GM19452 (cell line): Measurements from ENCODE around the gene RNU6-9.

Experiments used
- ATAC-seq: cut with Tn5 transposase; IDR thresholded peaks from one replicate; pipeline ENCODE4 v1.9.1; 2021; ENCODE audit not compliant: unreplicated experiment

The RNU6-9 gene

GRCh38 chr19:896434-896833 is 3.1 kb downstream of the RNU6-9 start:
- no peak for ATAC-seq

DNA sequence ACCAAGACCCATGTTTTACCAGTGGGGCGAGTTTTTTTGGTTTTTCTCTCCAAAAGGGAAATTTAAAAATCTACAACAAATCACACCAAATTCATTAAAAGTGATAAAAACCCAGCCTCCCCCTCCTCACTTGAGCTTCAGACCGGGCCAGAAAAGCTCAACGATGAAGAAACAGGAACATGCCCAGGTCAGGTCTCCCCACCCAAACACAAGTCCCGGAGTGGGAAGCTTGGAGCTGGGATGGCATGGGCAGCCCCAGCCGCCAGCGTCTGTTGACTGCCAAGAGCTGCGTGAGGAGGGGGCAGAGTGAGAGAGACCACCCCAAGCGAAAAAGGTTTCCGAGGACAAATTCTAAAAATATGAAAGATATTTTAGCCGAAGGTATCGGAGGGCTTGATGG is 3.7 kb downstream of the RNU6-9 start:
- no peak for ATAC-seq

DNA sequence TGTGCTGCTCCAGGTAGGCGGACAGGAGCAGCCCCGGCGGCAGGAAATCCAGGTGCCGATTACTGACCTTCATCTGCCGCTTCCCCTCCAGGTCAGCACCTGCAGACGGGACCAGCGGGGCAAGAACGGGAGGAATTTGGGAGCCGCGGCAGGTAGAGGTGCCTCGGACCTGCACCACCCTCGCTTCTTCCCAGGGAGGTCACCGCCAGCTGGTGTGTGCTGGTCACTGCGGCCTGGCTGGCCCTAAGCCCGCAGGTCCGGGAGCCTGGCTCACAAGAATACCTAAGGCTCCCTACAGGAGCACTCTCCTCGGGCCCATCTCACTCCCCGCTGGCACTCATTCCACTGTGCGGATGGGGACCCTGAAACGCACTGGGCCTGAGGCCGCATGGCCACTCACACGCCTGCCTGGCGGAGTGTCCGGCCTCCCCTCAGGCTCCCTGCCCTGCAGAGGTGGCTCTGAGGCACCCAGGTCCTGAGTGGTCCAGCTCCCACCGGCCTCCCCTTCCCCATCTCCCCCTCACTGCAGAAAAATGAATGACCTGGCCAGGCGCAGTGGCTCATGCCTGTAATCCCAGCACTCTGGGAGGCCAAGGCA is 4.3 kb downstream of the RNU6-9 start:
- no peak for ATAC-seq

DNA sequence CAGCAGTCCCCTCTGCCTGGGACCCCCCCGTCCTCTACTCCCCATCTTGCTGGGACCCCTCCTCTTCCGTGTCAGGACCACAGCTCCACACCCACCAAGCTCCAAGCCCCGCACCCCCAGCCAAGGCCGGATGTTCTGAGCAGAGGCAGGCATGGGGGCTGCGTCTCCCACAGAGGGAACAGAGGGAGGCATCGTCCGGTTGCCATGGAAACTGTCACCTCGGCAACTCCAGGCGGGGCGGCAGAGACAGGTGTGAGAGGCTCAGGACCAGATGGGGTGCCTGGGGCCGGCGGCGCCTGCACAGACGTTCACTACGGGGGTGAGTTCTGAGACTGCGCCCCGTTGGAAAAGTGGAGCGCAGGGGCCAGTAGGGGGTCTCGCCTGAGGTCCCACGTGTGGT is 5.4 kb downstream of the RNU6-9 start:
- no peak for ATAC-seq

DNA sequence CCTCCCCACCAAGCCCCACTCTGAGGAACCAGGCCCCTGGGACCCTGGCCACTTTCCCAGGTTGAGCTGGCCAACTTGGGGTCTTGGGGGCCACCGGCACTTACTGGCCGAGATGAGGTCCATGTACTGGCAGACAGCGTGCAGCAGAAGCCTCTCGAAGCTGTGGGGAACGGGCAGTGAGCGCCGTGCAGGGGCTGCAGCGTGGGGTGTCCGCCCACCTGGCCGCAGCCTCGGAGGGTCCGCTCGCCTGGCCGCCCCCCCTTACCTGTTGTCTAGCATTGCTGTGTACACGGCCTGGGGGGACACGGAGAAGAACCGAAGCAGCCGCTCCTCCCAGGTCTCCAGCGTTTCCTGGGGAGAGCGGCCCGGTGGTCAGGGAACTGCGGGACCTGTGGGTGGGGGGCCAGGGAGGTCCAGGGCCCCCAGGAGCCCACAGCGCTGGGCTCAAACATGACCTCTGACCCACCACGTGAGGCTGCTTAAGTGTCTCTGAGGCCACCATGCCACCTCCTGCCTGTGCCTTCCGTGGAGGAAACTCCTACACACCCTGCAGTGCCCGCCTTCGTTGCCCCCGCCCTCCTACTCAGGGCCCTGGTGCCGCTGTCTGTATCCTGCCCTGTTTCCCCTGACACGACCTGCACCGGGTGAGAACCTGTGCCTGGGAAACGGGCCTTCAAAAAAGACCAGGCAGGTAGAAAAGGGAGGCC is 6.2 kb downstream of the RNU6-9 start:
- ATAC-seq = no peak

DNA sequence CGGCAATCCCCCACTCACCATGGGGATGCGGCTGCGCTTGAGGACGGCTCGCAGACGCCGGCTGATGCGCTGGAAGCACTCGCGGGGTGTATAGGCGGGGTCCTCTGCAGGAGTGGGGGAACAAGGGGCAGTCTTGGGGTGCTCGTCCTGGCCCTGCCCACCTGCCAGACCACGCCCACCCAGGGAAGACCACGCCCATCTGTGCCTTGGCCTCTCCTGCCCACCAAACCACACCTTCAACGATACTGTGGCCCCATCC is 6.7 kb downstream of the RNU6-9 start:
- no peak for ATAC-seq

- ATAC-seq = no peak
Measured at GRCh38 chr19:900302-901111, 7.2 kb downstream of the RNU6-9 start.

DNA sequence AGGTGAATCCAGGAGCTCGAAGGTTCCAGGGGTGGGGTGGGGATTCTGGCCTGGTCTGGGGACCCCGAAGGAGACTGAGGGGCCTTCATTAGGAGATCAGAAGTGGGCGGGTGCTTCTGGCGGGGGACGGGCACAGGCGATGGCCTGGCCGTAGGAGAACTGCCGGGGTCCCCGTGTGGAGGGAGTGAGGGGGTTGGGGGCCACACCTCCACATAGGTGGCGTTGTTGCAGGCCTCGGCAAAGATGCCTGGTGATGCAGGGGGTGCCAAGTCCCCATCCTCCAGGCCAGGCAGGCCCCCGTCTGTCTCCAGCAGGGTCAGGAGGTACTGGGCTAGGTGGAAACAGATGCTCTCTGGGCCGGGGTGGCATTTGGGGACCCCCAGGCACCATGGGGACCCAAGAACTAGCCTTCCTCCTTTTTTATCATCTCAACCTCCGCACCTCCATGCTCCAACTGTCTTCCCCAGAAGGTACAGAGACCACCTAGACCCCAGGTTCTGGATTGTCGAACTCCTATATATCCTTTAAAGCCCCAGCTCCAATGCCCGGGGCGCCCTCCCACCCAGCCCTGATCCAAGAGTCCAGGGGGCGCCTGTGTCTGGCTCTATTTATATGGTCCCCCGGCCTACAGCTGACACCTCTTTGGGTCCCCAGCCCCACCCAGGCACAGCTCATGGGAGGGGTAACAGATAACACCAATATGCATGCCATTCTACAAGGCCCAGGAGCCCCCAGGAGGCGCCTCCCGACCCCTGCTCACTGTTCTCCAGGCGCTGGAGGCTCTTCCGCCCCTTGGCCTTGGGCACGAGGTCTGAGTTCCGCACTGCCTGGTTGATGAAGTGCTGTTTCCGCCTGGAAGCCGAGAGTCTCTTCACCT is 8.2 kb downstream of the RNU6-9 start:
- no peak for ATAC-seq

GRCh38 chr19:902093-902370 is 8.7 kb downstream of the RNU6-9 start:
- ATAC-seq = no peak

DNA sequence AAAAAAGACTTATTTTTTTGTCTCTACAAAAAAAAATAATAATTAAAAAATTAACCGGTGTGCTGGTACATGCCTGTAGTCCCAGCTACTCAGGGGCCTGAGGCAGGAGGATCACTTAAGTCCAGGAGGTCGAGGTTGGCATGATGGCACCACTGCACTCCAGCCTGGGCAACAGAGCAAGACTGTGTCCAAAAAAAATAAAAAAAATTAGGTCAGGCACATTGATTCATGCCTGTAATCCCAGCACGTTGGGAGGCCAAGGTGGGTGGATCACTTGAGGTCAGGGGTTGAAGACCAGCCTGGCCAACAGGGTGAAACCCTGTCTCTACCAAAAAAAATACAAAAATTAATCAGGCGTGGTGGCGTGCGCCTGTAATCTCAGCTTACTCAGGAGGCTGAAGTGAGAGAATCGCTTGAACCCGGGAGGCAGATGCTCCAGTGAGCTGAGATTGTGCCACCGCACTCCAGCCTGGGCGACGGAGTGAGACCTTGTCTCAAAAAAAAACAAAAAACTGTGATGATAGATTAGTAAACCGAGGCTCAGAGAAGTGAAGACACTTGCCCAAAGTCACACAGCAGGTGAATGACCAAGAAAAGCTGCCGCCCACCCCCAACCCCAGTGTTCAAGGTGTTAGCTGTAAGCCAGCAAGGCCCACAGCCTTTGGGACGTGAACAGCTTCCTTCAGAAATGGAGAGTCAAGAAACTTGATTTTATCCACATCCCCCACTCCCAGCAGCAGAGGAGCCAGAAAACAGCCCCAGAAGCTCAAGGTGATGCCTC is 9.4 kb downstream of the RNU6-9 start:
- no peak for ATAC-seq

- ATAC-seq = no peak
Measured at GRCh38 chr19:903266-903797, 10.0 kb downstream of the RNU6-9 start.

- ATAC-seq = no peak
Measured at GRCh38 chr19:904545-904944, 11.3 kb downstream of the RNU6-9 start.

DNA sequence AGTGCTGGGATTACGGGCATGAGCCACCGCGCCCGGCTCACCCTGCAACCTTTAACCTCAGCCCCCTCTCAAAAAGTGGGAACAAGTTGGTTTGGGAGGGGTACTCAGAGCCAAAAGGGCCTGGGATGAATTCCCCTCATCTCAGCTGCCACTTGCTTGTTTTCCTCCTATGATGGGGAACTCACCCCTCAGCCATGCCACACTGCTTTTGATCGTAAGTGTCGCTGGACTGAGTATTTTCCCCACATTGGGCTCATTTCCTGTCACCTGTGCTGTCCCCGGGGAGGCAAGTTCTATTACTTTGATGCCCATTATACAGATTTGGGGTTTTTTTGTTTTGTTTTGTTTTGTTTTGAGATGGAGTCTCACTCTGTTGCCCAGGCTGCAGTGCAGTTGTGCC is 13.2 kb downstream of the RNU6-9 start:
- no peak for ATAC-seq

DNA sequence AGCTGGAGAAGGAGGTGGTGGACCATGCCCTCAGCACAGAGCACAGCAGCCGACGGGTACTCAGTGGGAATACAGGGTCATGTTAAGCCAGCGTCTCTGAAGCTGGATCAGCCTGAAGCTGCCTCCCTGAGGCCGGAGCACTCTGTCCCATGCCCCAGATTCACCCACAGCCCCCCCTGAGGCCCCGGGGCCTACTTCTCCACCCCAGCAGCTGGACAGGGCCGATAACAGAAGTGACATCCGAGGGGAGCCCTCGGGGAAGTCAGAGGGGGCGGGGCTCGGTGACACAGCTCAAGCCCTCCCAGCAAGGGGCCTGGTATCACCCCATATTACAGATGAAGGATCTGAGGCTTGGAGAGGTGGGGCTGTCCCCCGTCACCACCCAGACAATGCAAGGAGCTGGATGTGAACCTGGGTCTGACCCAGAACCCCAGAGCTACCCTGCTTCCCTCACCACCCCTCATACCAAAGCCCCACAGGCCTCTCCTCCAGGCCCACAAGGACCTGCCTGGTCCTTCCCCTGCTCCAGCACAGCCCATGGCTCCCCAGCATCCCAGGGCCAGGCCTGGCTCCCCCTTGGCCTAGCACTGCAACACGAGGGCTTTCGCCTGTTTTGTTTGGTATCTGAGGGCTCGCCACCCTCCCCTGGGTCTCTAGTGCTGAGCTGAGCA is 14.0 kb downstream of the RNU6-9 start:
- ATAC-seq = no peak

- ATAC-seq = no peak
Measured at GRCh38 chr19:911197-912033, 18.1 kb downstream of the RNU6-9 start.

- no peak for ATAC-seq
Measured at GRCh38 chr19:912181-913079, 19.1 kb downstream of the RNU6-9 start.

- peak; percentile 47 for ATAC-seq
Measured at GRCh38 chr19:913080-913748, 19.9 kb downstream of the RNU6-9 start, which contains the start of gene R3HDM4. Gene R3HDM4, minus strand, starts transcription at chr19:913219. Its CDS starts 62 bp downstream, at chr19:913157.
